SU-DHL-6 (cell line): Measurements from ENCODE around the gene ETV6.

Experiments
- H2AFZ ChIP-seq: fragments of 200-600 bp; sonication (generic); 2 replicates; pipeline ENCODE4 v1.6.1; 2014; ENCODE audit warnings: low read depth, mild to moderate bottlenecking, moderate library complexity, mixed read lengths, antibody characterized with exemption, low read length; ENCODE audit not compliant: severe bottlenecking
- H3F3A ChIP-seq: fragments of 200-600 bp; shearing (Covaris generic); 2 replicates; pipeline ENCODE4 v1.6.0; 2016; ENCODE audit warnings: antibody characterized with exemption, mild to moderate bottlenecking; ENCODE audit not compliant: insufficient read depth
- H3K27ac ChIP-seq: fragments of 200-600 bp; sonication (generic); 2 replicates; pipeline ENCODE4 v1.5.1; 2016; ENCODE audit warnings: low read depth, mild to moderate bottlenecking, low read length, moderate library complexity, mixed read lengths
- H3K27me3 ChIP-seq: fragments of 200-600 bp; sonication (generic), shearing (Covaris generic); 2 replicates; pipeline ENCODE4 v1.6.0; 2014; ENCODE audit warnings: mild to moderate bottlenecking, low read length
- H3K36me3 ChIP-seq: fragments of 200-600 bp; sonication (generic); 2 replicates; pipeline ENCODE4 v1.6.1; 2014; ENCODE audit warnings: mild to moderate bottlenecking, low read length, mixed read lengths
- H3K4me2 ChIP-seq: fragments of 300-600, 200-600 bp; shearing (Covaris generic), sonication (generic); 2 replicates; pipeline ENCODE4 v1.6.0; 2014; ENCODE audit warnings: low read length, low read depth, mild to moderate bottlenecking; ENCODE audit not compliant: poor library complexity, severe bottlenecking
- H3K4me3 ChIP-seq: fragments of 200-600 bp; sonication (generic); 2 replicates; pipeline ENCODE4 v1.5.1; 2014; ENCODE audit warnings: antibody characterized with exemption, low read length, mild to moderate bottlenecking, mixed read lengths; ENCODE audit not compliant: insufficient read depth, poor library complexity, severe bottlenecking
- H3K79me2 ChIP-seq: fragments of 200-600 bp; sonication (generic); 2 replicates; pipeline ENCODE4 v1.6.1; 2014; ENCODE audit warnings: mild to moderate bottlenecking, low read length, moderate library complexity; ENCODE audit not compliant: insufficient read depth
- H3K9ac ChIP-seq: fragments of 200-600 bp; sonication (generic); 2 replicates; pipeline ENCODE4 v1.7.0; 2014; ENCODE audit warnings: mild to moderate bottlenecking, low read length
- H3K9me2 ChIP-seq: fragments of 200-600 bp; sonication (generic); replicated peaks from 2 replicates; pipeline ENCODE4 v1.6.1; 2014; ENCODE audit warnings: low read length; ENCODE audit not compliant: insufficient read depth
- H3K9me3 ChIP-seq: fragments of 200-600 bp; sonication (generic); 2 replicates; pipeline ENCODE4 v1.6.1; 2014; ENCODE audit warnings: low read length, mixed read lengths; ENCODE audit not compliant: insufficient read depth
- H4K20me1 ChIP-seq: fragments of 200-600 bp; sonication (generic); 2 replicates; pipeline ENCODE4 v1.6.1; 2014; ENCODE audit warnings: low read depth, mild to moderate bottlenecking, antibody characterized with exemption, low read length, moderate library complexity, mixed read lengths
- CTCF ChIP-seq: fragments of 200-600 bp; sonication (generic); IDR thresholded peaks from one replicate; pipeline ENCODE4 v1.5.1; 2017; ENCODE audit warnings: antibody characterized with exemption, mild to moderate bottlenecking, low read length, moderate library complexity; ENCODE audit not compliant: insufficient read depth, poor library complexity, severe bottlenecking
- EZH2phosphoT487 ChIP-seq: fragments of 200-600 bp; sonication (generic), shearing (Covaris generic); conservative IDR thresholded peaks from 2 replicates; pipeline ENCODE4 v1.6.1; 2018; ENCODE audit warnings: mild to moderate bottlenecking, antibody characterized with exemption, low read length, moderate library complexity, mixed read lengths

ETV6 gene

GRCh38 chr12:11641522-11641921, 8.0 kb upstream of the ETV6 start:
- H3K4me2 ChIP-seq = no peak overlapping the region
- no peak overlapping the region for H3K4me3 ChIP-seq

GRCh38 chr12:11642785-11643184, 6.7 kb upstream of the ETV6 start:
- H3K4me2 ChIP-seq = no peak overlapping the region
- no peaks in the 10 kb centered on the region for H4K20me1 ChIP-seq
- no peaks in the 10 kb centered on the region for H3K9me3 ChIP-seq
- no peak overlapping the region for H3K4me3 ChIP-seq
- no peaks in the 10 kb centered on the region for H3K9me2 ChIP-seq
- no peak overlapping the region for H3K9ac ChIP-seq
- no peaks in the 10 kb centered on the region for H3K79me2 ChIP-seq
- H3K36me3 ChIP-seq = no peaks in the 10 kb centered on the region
- TF ChIP-seq EZH2phosphoT487 = no peak
- no peak for TF ChIP-seq CTCF
- no peak overlapping the region for H2AFZ ChIP-seq
- H3K27ac ChIP-seq = no peak overlapping the region
- no peaks in the 10 kb centered on the region for H3K27me3 ChIP-seq
- no peaks in the 10 kb centered on the region for H3F3A ChIP-seq

More at GRCh38 chr12:11641522-11641921, 8.0 kb upstream of the ETV6 start:
- Histone ChIP-seq H3K79me2 (no peaks in the 10 kb centered on the region), H4K20me1 (no peaks in the 10 kb centered on the region), H3K27ac (no peak overlapping the region), H3F3A (no peaks in the 10 kb centered on the region), H3K27me3 (no peaks in the 10 kb centered on the region), H2AFZ (no peak overlapping the region), H3K36me3 (no peaks in the 10 kb centered on the region), H3K9ac (no peak overlapping the region), H3K9me3 (no peaks in the 10 kb centered on the region), H3K9me2 (no peaks in the 10 kb centered on the region)
- TF ChIP-seq EZH2phosphoT487 (no peak), CTCF (no peak)

- no peaks in the 10 kb centered on the region for H3K9me2 ChIP-seq
- H3K4me3 ChIP-seq = no peak overlapping the region
- no peak overlapping the region for H3K9ac ChIP-seq
- no peaks in the 10 kb centered on the region for H3K9me3 ChIP-seq
- H3F3A ChIP-seq = no peaks in the 10 kb centered on the region
- TF ChIP-seq CTCF (no peak), EZH2phosphoT487 (no peak)
- H3K79me2 ChIP-seq = no peaks in the 10 kb centered on the region
- H3K27me3 ChIP-seq = no peaks in the 10 kb centered on the region
- no peak overlapping the region for H3K4me2 ChIP-seq
- no peaks in the 10 kb centered on the region for H4K20me1 ChIP-seq
- no peak overlapping the region for H2AFZ ChIP-seq
- H3K27ac ChIP-seq = no peak overlapping the region
- no peaks in the 10 kb centered on the region for H3K36me3 ChIP-seq
Observed at GRCh38 chr12:11645391-11645790, 4.1 kb upstream of the ETV6 start.
